ENCODE measurements around the gene CKMT2. TPM values are rescaled to one million over a fixed set of nuclear protein-coding genes. Genes with fewer than 3 reads are reported as not detected.
A peak's percentile ranks its signal among the peaks of the same experiment; 100 is the strongest.

The CKMT2 gene
- total and polyA plus RNA-seq, 2 donors (not counting 3 experiments of a cell fraction or from before 2014, with no cell fraction given), result not detected

DNA sequence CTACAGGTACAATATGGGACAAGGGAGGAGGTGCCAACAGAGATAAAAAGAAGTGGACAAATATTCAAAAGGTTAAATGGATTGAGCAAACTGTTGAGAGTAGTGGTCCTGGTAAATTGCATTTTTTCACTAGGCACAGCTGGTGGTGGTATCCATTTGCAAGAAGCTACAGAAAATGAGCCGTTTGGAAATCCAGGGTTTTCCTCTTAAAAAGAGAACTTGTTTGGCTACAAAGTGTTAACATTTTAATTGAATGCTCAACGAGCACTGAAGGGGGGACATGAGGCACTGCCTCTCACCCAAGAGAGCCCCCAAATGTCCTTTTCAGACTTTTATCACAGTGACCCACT, 67.8 kb downstream of the CKMT2 start:
- TF ChIP-seq GATA2 (IDR thresholded peaks at IDR 0.05; ENCODE audit: insufficient read depth, insufficient read length, low read depth, low read length), result no peak
- TF ChIP-seq, protein P1, sequence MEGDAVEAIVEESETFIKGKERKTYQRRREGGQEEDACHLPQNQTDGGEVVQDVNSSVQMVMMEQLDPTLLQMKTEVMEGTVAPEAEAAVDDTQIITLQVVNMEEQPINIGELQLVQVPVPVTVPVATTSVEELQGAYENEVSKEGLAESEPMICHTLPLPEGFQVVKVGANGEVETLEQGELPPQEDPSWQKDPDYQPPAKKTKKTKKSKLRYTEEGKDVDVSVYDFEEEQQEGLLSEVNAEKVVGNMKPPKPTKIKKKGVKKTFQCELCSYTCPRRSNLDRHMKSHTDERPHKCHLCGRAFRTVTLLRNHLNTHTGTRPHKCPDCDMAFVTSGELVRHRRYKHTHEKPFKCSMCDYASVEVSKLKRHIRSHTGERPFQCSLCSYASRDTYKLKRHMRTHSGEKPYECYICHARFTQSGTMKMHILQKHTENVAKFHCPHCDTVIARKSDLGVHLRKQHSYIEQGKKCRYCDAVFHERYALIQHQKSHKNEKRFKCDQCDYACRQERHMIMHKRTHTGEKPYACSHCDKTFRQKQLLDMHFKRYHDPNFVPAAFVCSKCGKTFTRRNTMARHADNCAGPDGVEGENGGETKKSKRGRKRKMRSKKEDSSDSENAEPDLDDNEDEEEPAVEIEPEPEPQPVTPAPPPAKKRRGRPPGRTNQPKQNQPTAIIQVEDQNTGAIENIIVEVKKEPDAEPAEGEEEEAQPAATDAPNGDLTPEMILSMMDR (IDR thresholded peaks at IDR 0.05; ENCODE audit: extremely low read depth in 1 of 2, insufficient read depth in 1 of 2, low read depth in 1 of 2, low read length in 2 of 2), result no peak
- TF ChIP-seq POLR2A (IDR thresholded peaks at IDR 0.05; ENCODE audit: low read depth, low read length), result no peak
- TF ChIP-seq, protein P2, sequence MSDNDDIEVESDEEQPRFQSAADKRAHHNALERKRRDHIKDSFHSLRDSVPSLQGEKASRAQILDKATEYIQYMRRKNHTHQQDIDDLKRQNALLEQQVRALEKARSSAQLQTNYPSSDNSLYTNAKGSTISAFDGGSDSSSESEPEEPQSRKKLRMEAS (IDR thresholded peaks at IDR 0.05; ENCODE audit: insufficient read depth, insufficient read length), result no peak
- TF ChIP-seq JUN (IDR thresholded peaks at IDR 0.05; ENCODE audit: borderline replicate concordance, insufficient read depth, insufficient read length, low read depth), result no peak
- no peak for TF ChIP-seq EZH2 (IDR thresholded peaks at IDR 0.05; ENCODE audit: borderline replicate concordance, low read depth, low read length, severe bottlenecking)
- TF ChIP-seq POLR2AphosphoS5 (IDR thresholded peaks at IDR 0.05; ENCODE audit: insufficient read depth, low read depth, low read length), result no peak
- Histone ChIP-seq H3K9me1 (replicated peaks; ENCODE audit: control insufficient read depth, extremely low read depth, insufficient read depth, low read length) (no peaks in the 10 kb centered on the region), H4K20me1 (replicated peaks; ENCODE audit: control insufficient read depth, extremely low read depth, insufficient read depth, low read length) (no peaks in the 10 kb centered on the region), H3K79me2 (ENCODE audit: control insufficient read depth, insufficient read depth, low read length) (peaks cover 9% of the 10 kb centered on the region), H3K9ac (replicated peaks; ENCODE audit: extremely low read depth, insufficient read depth, low read length) (peak overlapping the region; percentile 77), H3K27me3 (ENCODE audit: control insufficient read depth in 2 of 2, insufficient read depth in 2 of 2, low read length in 2 of 2) (no peaks in the 10 kb centered on the region), H3K4me3 (replicated peaks in 1 of 3; ENCODE audit: insufficient read depth in 1 of 3, low read depth in 1 of 3, low read length in 3 of 3) (peak overlapping the region; percentile 46 to 76 (median 66)), H3K36me3 (ENCODE audit: control insufficient read depth in 2 of 2, extremely low read depth in 1 of 2, insufficient read depth in 2 of 2, low read length in 2 of 2) (peaks cover 0 to 2% of the 10 kb centered on the region in 2 experiments), H3K4me1 (ENCODE audit: control insufficient read depth, extremely low read depth, insufficient read depth, low read length) (peaks cover 16% of the 10 kb centered on the region), H2AFZ (ENCODE audit: low read depth, low read length) (peak overlapping the region; percentile 46), H3K4me2 (ENCODE audit: insufficient read depth, low read length) (peak overlapping the region; percentile 84), H3K27ac (ENCODE audit: insufficient read depth, low read depth, low read length) (peak overlapping the region; percentile 68), H3K9me3 (replicated peaks; ENCODE audit: control insufficient read depth, insufficient read depth, low read length) (no peaks in the 10 kb centered on the region)
- DNase-seq (ENCODE audit: low read depth, low spot score) (no peak), FAIRE-seq (no peak)
- TSS peak; percentile 67 for BruUV-seq (replicated peaks)
- ChIA-PET POLR2A (no interaction called here), CTCF (interaction anchor here (1.1 to 4.1 kb wide), 2 partner anchors 85 to 864 kb away, joined by 3 to 26 read pairs; no protein-coding TSS in a partner anchor)
- dilution Hi-C loops (cut with MboI; ENCODE audit: extremely low pct_ligation_motif_present, low sequenced_read_pairs) (no loop called here), intact Hi-C loops (cut with micrococcal nuclease) (loop anchor here (1.0 to 10.0 kb wide), 10 partner anchors 106 to 976 kb away; partner anchors contain the start of genes ATG10, RASGRF2, RPS23 and SSBP2)
